Head of caudate nucleus (tissue), 42 donors: ENCODE data around the gene LY86.
A peak's percentile ranks its signal among the peaks of the same experiment; 100 is the strongest.

Experiments
- DNase-seq, 42 donors: peaks; one replicate each; pipeline versions ENCODE4 v3.0.0 to v3.0.0-alpha.2; 2020 to 2021; ENCODE audit warnings: mixed read lengths in 7 of 42
- intact Hi-C: fragments of 100-400 bp; cut with DNase I; formaldehyde crosslinking; loops from one replicate; pipeline ENCODE4 v1.15.0; 2022

LY86 gene

DNA sequence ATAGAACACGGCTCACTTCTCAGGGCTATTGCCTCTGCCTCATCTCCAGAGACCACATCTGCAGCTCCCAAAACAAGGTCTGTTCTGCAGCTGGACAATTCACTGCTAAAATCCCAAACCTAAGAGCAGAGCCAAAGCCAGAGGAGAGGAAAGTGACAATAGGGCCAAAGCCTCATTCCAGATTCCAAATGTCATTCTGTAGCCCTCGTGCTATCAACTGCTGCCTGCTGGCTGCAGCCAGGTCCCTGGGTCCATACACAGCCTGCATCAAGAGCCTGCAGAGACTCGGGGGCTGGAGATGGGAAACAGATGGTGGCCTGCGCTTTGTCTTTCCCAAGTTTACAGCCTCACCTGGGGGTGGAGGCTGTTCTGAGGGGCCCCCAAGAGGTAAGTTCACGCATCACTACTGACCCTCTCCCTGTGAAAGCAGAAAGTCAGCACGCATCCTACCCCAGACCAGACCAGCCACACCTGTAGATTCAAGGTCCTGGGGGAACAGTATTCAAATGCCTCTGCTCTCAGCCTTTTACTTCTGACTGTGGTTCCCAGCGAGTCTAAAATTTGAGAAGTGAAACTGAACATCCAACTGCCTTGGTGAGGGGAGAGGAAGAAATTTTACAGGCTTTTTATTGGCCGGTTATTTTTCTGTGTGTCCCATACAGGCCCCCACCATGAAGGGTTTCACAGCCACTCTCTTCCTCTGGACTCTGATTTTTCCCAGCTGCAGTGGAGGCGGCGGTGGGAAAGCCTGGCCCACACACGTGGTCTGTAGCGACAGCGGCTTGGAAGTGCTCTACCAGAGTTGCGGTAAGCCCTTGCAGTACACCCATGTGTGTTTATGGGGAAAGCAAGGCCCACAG, at the start of gene LY86:
LY86 (plus strand) TSS at position 657 of the 860 bp plus-strand sequence; CDS start at position 672, 15 bp downstream.
- DNase-seq = peak in 1 of 42 donors; percentile 11
- intact Hi-C loops = no loop called here

DNA sequence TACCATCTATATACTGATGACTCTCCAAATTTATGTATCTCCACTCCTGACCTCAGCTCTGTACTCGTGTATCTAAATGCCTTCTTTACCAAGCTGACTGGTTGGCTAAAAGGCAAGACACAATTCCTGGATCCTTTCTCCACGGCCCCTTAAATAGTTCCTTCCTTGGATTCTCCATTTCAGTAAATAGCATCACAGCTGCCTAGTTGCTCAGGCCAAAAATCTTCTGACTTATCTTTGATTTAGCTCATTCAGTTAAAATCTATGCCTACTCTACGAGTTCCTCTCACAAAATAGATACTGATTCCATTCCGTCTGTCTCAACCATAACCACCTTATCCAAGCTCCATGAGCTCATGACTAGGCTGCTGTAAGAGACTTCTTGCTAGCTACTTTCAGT, 49.5 kb upstream of the LY86 start:
- intact Hi-C loops = no loop called here
- DNase-seq = no peak

DNA sequence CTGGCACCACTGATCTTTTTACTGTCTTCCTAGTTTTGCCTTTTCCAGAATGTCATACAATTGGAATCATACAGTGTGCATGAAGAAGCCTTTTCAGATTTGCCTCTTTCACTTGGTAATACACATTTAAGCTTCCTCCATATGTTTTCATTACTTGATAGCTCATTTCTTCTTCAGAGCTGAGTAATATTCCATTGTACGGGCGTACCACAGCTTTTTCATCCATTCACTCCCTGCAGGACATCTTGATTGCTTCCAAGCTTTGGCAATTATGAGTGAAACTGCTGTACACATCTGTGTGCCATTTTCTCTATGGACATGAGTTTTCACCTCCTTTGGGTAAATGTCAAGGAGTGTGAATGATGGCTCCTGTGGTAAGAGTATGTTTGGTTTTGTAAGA, 46.2 kb upstream of the LY86 start:
- no peak for DNase-seq
- intact Hi-C loops = loop anchor here (10.0 kb wide), 2 partner anchors 488 to 1398 kb away; no protein-coding TSS in a partner anchor

DNA sequence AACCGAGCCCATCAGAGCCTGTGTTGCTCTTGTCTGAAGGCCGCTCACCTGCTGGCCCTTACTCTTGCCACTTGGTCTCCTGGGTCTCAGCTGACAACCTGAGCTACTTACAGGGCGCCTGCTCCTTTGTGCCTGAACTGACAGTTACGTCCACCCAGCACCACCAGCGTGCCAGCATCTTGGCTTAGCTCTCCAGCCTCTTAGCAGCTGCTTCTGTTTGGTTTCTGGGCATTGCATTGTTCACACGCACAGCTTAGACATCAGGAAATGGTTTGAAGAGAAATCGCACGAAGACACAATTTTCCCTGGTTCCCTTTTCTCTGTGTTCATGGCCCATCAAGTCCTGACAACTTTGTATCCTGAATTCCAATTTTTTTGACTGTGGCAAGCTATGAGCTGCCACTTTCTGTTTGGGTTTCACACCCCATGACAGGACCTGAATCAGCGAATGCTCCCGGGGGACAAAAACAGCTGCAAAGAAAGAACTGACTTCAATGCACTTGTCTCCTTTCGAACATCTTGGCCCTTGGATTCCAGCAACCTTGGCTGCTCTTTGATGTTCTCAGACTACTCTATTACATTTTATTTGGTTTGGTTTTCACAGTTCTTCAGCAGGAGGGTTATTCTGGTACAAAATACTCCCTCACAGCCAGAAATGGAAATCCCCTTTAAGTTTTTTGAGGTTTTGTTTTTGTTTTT, 45.2 kb upstream of the LY86 start:
- intact Hi-C loops = loop anchor here (10.0 kb wide), 2 partner anchors 489 to 1399 kb away; no protein-coding TSS in a partner anchor
- DNase-seq = peak in 2 of 42 donors; percentile 17 to 23

DNA sequence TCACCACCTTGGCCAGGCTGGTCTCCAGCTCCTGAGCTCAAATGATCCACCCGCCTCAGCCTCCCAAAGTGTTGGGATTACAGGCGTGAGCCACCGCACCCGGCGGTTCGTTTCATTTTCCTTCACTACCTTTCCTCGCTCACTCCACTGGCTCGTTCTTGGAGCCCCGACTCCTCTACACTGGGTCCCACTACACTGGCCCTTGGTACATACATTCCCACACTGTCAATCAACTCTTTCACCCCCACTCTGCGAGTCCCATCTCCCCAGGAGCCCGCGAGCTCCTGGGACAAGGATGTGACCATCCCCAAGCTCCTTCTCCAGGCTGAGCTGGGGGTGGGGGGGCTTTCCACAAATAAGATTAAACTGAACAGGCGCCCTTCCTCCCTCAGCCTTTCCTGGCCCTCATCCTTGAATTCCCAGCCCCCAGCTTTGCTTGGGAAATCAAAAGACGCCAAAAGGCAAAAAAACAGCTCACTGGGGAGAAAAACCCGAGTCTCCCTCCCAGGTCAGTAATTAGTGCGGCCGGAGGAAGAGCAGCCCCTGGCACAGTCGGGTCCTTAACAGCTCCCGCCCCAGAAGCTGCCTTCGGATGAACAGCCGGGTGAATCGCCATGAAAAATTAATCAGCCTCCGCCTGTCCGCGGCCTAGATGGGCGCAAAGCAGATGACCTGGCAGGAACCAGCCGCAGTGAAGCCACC, 42.8 kb upstream of the LY86 start:
- intact Hi-C loops = loop anchor here (10.0 kb wide), 2 partner anchors 491 to 1401 kb away; no protein-coding TSS in a partner anchor
- peak in 2 of 42 donors; percentile 20 to 31 for DNase-seq

DNA sequence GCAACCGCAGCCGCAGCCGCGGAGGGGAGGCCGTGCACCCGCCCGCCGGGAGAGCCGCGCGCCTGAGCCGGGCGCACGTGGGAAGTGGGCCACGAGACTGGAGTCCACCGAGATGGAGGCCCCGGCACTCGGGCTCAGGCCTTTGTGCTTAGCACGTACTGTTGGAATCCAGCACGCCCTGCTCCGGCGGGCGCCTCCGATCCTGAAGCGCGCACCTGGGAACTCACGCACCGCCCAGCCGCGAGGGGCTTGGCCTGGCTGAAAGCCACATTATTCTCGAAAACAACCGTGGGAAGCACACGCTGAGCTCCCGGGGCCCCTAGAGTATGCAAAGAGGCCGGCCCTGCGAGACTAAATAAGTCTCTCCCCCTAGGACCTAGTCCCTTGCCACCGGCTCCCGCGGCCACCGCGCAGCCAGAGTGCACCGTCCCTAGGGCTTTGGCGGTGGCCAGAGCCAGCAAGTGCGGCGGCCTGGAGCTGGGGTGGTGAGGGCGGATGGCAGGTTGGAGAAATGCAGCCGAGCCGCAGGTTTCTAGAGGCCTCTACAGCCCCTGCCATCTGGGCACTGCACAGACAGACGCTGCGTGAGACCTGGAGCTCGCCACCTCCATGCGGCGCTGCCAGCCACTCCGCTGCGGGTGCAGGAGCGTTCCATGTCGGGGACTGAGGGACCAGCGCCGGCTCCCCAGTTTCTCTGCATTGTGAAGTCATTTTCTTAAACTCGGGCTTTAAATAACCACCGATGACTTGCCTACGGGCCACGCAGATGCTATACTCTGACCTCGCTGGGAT, 42.0 kb upstream of the LY86 start:
- intact Hi-C loops = loop anchor here (10.0 kb wide), 2 partner anchors 492 to 1402 kb away; no protein-coding TSS in a partner anchor
- DNase-seq = peak; percentile 23 to 83 (median 58)

DNA sequence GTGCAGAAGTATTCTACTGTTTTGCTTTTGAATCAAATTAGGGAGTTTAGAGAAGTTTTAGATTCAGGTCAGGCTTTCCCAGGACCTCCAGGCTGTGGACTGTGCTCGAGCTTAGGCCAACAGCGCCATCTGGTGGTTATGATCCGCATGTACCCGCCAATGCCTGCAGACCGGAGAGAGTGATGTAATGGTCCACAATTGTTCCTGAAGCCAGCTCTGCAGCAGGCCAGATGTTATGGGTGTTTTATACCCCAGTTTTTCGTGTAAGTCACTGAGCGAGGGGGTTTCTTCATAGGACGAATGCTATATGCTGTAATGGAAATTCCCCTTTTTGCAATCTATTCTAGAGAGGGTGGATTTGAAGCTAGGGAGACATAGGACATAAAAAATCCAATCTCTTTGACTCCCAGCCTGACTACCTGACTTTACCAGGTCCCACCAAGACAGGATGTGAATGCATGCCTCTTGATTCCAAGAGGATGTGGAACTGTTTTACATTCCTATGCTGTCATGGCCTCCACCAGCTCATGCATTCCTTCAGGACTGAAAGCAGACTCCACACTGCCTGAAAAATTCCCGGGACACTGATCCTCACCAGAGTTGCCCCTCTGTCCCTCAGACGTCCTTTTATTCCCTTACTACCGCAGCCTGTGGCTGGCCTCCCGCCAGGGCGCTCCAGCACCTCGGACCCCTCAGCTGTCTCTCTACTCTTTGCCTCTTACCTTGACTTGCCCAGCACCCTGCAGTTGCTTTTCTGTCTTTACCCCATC, 41.2 kb upstream of the LY86 start:
- intact Hi-C loops = loop anchor here (10.0 kb wide), 2 partner anchors 492 to 1402 kb away; no protein-coding TSS in a partner anchor
- peak; percentile 67 to 96 (median 92) for DNase-seq

DNA sequence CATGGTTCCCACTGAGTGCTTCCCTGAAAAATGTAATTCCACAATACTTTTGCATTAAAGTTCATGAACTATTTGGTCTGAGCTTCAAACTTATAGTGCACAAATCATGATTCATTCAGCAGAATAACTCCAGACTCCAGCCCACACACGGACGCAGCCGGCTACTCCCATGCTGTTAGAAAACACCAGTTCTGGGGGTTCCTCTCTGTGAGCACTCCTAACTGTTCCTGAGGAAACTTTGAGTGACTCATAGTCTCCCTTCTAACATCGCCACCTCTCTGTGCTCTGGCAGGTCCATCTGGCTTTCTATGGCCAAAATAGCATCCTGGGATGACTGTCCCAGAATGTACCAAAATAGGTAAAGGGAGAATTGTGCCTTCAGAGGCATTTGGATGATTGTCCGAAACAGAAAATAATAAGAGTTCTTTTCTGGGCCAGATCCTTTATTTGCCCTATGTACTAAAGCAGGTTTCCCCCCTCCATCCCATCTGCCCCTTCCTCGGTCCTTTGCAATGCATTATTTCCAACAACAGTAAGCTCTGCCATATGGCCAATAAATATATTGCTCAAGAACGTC, 32.3 kb upstream of the LY86 start:
- DNase-seq = no peak
- intact Hi-C loops = no loop called here

DNA sequence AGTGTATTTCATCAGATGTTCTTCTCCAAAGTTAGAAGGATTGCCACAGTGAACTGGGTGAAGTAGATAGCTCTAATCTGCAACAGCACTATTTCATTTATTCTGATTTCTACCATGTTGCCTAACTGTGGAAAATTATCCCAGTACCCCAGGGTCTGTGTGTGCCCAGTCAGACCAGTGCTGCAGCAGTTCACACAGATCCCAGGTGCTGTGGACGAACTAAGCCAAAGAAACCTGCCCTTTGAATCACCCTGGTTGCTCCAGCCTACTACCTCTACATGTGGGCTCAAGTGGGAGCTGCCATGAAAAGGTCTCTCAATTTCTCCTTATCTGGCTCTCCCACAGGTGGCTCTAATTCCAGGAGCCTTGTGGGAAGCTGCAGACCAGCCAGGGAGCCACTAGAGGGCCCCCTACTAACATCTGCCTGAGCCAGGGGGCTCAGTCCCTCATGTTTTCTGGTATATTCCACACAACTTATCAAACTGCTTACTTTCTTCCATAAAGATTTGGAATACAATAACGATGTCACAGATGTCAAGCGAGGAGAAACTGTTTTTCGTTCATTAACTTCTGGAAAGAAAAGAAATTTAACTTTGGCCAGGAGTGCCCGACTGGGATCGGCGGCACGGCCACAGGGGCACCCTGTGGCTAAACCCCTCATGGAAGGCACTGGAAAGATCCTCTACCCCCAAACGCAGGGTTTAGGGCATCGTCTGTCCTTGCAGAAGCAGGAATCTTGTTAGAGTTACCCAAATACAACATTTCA, 31.6 kb upstream of the LY86 start:
- DNase-seq = peak in 19 of 42 donors; percentile 10 to 58 (median 29)
- intact Hi-C loops = no loop called here

DNA sequence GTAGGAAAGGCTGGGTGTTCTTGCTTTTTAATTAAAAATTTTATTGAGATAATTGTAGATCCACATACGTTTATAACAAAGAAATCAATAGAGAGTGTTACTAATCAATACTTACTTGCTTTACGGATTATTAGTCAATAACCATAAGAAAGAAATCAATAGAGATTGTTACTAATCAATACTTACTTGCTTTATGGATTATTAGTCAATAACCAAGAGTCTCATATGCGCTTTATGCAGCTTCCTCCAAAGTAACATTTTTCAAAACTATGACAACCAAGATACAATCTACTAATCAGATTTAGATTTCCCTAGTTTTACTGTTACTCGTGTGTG, 31.0 kb upstream of the LY86 start:
- intact Hi-C loops = no loop called here
- DNase-seq = no peak

DNA sequence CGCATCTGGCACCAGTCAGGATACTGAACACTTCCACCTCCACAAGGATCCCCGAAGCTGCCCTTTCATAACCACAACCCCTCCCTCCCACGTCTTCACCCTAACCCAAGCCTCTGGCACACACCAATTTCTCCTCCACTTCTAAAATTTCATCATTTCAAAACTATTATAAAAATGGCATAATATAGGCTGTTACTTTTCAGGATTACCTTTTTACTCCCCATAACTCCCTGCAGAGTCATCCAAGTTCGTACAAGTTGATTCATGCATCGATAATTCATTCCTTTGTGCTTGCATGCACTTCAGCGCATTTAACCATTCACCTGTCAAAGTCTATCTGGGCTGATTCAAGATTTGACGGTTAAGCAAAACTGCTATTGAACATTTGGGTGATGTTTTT, 30.6 kb upstream of the LY86 start:
- DNase-seq = no peak
- intact Hi-C loops = no loop called here

DNA sequence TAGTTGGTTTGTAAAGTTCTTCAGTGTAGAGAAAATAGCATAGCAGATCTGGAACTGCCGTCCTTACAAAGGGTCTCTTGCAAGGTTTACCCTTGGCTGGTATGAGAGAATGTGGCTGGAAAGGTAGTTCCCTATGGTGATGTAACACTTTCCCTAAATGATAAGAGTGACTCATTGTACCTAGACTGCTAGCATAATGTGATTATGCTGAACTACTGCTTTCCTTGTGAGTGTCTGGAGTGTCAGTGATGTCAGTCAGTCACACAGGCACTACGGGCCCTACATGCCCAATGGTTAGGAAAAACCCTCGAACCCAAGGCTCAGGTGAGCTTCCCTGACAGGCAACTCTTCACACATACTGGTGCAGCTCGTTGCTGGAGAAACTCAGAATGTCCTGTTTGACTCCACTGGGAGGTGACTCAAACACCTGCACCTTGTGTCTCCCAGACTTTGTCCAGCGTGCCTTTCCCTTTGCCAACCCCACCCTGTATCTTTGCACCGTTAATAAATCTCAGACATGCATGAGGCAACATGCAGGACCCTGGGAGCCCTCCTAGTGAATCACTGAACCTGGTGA, 28.4 kb upstream of the LY86 start:
- intact Hi-C loops = no loop called here
- no peak for DNase-seq

DNA sequence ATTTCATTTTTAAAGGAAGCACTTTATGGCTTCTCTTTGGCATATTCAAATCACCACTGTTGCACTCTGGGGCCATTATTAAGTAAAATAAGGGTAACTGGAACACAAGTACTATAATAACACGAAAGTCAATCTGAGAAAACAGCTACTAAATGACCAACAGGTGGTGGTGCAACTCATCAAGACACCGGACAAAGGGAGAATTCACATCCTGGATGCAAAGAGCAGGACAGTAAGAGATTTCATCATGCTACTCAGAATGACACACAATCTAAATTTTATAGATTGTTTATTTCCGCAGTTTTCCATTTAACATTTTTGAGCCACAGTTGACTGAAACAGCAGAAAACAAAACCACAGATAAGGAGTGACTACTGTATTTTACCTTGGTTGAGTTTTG, 27.6 kb upstream of the LY86 start:
- DNase-seq = no peak
- intact Hi-C loops = no loop called here

DNA sequence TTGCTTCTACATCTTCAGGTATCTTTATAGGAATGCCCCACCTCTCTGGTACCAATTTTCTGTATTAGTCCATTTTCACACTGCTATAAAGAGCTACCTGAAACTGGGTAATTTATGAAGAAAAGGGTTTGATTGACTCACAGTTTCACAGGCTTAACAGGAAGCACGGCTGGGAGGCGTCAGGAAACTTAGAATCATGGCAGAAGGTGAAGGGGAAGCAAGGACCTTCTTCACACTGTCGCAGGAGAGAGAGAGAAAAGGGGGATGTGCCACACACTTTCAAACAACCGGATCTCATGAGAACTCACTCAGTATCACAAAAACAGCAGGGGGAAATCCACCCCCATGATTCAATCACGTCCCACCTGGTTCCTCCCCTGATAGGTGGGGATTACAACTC, 24.4 kb upstream of the LY86 start:
- intact Hi-C loops = no loop called here

DNA sequence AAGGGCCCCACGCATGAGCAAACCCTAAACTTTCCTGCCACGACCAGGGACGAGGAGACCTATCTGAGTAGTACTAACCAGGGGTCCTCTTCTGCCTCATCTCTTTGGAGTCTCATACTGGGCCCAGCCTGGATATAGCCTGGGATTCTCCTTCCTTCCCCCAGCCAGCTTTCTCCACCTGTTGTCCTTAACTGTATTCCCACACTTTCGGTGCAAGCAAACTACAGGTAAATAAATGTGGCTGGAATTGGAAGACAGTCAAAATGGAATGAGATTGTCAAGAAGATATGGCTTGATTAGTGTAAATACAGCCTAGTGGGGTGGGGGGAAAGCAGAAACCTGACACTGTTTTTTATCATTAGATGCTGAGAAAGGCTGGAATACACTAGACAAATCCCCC, 23.5 kb upstream of the LY86 start:
- no peak for DNase-seq
- intact Hi-C loops = no loop called here

More for the DNA sequence above, 24.4 kb upstream of the LY86 start:
- no peak for DNase-seq

DNA sequence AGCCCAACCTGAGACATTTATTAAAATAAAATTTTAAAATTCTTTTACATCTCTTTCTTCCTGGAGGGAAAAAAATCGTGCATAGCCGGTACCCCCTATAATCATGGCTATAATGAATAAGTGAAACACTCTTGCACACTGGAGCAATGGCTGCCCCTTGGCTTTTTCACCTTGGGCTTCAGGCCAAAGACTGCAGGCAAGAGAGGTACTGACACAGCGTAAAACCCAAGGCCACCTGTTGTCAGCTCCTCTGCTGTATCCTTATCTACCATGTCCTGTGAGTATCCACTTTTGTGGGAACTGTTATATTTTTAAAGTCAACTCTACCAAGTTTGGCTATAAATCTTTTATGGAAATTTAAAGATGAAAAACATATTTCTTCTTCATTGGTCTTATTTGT, 23.0 kb upstream of the LY86 start:
- intact Hi-C loops = no loop called here
- DNase-seq = no peak

DNA sequence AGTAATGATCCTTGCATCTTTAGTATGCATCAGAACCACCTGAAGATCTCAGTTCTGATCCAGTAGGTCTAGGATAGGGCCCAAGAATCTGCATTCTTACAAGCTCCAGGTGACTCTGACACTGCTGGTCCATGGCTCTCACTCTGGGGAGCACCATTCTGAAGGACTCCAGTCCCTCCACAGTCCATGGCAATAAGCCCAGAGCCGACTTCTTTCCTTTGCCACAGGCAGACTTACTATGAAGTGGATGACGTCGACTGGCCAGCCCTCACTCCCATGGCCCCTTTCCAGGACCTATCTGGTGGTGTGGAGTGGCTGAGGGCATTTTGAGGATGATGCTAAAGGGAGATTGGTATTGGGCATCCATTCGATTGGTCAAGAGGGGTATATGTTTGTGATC, 21.8 kb upstream of the LY86 start:
- no peak for DNase-seq
- intact Hi-C loops = no loop called here
